ENCODE results near the gene PARP8.
"Not testable (repeated sequence)": the region's sequence is repeated elsewhere in the genome, so short reads cannot be mapped to it uniquely, and the experiment has no call there.

The PARP8 gene

GRCh38 chr5:50666261-50667022 lies at the start of gene PARP8:
Gene PARP8 (plus strand): TSS chr5:50666637. CDS start chr5:50667096, 459 bp downstream.
- DNase-seq: peak; percentile 47 to 56

GRCh38 chr5:50623666-50624065 lies 42.8 kb upstream of the PARP8 start:
- no peak for DNase-seq

GRCh38 chr5:50634866-50635265 lies 31.6 kb upstream of the PARP8 start:
- peak in 1 of 2 donors; percentile 24 for DNase-seq

- not testable (repeated sequence) for DNase-seq
Measured at GRCh38 chr5:50637576-50637975, 28.9 kb upstream of the PARP8 start.

- DNase-seq: no peak
Measured at GRCh38 chr5:50646591-50646990, 19.8 kb upstream of the PARP8 start.

GRCh38 chr5:50647726-50648125 lies 18.7 kb upstream of the PARP8 start:
- DNase-seq: no peak

- DNase-seq: no peak
Measured at GRCh38 chr5:50653946-50654345, 12.5 kb upstream of the PARP8 start.

GRCh38 chr5:50655067-50655809 lies 11.2 kb upstream of the PARP8 start:
- no peak for DNase-seq

- no peak for DNase-seq
Measured at GRCh38 chr5:50655810-50656205, 10.6 kb upstream of the PARP8 start.

- DNase-seq: no peak
Measured at GRCh38 chr5:50657044-50657443, 9.4 kb upstream of the PARP8 start.

GRCh38 chr5:50658246-50658645 lies 8.2 kb upstream of the PARP8 start:
- no peak for DNase-seq

GRCh38 chr5:50663636-50664035 lies 2.8 kb upstream of the PARP8 start:
- DNase-seq: no peak

- DNase-seq: no peak
Measured at GRCh38 chr5:50665091-50665490, 1.3 kb upstream of the PARP8 start.

- peak; percentile 20 to 23 for DNase-seq
Measured at GRCh38 chr5:50665761-50666202, 655 bp upstream of the PARP8 start.

- peak in 1 of 2 donors; percentile 54 for DNase-seq
Measured at GRCh38 chr5:50667023-50667652, 701 bp downstream of the PARP8 start.

- DNase-seq: peak; percentile 86 to 89
Measured at GRCh38 chr5:50667653-50668595, 1.5 kb downstream of the PARP8 start.

GRCh38 chr5:50668636-50669035 lies 2.2 kb downstream of the PARP8 start:
- not testable (repeated sequence) for DNase-seq

- DNase-seq: no peak
Measured at GRCh38 chr5:50672663-50673062, 6.2 kb downstream of the PARP8 start.

GRCh38 chr5:50673444-50673843 lies 7.0 kb downstream of the PARP8 start:
- DNase-seq: not testable (repeated sequence)

- DNase-seq: no peak
Measured at GRCh38 chr5:50675385-50675784, 8.9 kb downstream of the PARP8 start.

GRCh38 chr5:50679554-50679953 lies 13.1 kb downstream of the PARP8 start:
- not testable (repeated sequence) for DNase-seq

- no peak for DNase-seq
Measured at GRCh38 chr5:50684721-50685120, 18.3 kb downstream of the PARP8 start.

Data from stimulated activated CD4-positive, alpha-beta T cell treated with anti-CD3 and anti-CD28 coated beads, Interleukin-2, amount 100 ng/mL, for 24 hours (primary cell).